HG02571 (cell line): ENCODE results near the gene EPHA7.

Source experiments
- ATAC-seq: cut with Tn5 transposase; IDR thresholded peaks from one replicate; pipeline ENCODE4 v1.9.1; 2021; ENCODE audit warnings: mild to moderate bottlenecking, moderate library complexity; ENCODE audit not compliant: unreplicated experiment

EPHA7 gene

DNA sequence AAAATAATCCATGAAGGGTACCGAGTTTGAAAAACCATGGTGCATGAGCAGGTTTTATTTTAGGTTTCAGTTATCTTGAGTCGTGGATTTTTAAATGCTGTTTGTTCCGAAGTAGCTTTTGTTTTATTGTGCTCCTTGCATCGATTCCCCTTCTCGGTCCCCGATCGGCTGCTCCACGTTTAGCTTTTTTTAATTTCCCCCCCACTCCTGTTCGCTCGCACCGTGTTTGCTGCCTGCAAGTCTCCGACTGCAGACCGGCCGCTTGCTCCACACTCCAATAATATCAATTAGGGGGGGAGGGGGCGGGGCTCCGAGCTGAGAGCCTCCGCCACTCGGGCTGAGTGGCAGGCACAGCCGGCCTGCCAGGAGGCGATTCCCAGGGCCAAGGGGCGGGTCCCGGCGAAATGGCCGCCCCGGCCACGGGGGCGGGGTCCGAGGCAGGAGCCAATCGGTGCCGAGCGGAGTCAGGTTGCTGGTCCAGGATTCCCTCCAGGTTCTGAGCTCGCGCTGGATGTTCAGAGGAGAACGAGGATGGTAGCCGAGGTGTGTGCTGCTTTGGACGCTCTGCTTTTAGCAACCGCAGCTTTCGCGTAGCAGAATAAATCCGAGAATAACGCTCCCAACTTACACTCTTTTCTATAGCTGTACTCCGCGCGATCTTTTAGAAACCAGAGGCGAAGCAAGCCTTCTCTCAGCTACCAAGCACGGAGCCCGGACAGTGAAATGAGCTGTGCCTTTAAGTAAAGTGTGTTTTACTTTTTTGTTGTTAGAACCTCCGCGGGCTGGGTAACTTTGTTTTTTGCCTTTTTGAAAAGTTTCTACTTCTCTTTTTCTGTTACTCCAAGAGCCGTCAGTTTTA is at the start of gene EPHA7:
EPHA7 (minus strand) TSS at position 256 of the 859 bp plus-strand sequence; CDS start at position 38, 218 bp downstream.
- peak; percentile 79 for ATAC-seq

DNA sequence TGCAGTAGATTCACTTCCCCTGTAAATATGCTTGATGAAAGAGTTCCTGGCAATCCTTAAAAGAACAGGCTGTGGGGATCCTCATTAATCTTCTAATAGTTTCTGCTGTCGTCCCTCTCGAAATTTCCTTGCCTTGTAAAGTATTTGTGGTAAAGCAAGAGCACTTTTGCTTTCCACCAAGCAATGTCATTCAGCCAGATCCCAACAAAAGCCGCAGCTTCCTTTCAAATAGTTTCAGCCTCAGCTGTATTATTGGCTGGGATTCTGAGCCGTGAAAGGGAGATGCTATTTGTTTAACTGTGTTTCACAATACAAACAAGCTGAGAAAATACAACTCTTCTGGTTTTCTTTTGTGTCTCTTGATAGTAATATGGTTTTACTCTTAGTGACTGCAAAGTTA is 48.9 kb upstream of the EPHA7 start:
- no peak for ATAC-seq

DNA sequence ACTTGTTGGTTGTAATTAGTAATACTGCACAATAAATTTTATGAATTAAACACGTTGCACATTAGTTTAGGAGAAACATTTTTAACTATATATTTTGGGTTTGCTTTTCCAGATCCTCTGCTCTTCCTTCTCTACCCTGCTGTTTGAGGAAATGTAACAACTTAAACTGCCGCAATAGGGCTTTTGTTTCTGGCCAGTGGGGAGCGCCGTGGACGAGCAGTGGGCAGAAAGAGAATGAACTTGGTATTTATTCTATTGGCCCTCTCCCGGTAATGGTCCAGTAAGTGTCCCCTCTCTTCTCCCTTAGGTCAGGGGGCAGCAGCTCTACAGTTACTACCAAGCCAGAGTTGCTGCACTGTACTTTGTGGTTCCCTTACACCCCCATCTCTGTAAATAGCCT is 35.2 kb upstream of the EPHA7 start:
- ATAC-seq = no peak

DNA sequence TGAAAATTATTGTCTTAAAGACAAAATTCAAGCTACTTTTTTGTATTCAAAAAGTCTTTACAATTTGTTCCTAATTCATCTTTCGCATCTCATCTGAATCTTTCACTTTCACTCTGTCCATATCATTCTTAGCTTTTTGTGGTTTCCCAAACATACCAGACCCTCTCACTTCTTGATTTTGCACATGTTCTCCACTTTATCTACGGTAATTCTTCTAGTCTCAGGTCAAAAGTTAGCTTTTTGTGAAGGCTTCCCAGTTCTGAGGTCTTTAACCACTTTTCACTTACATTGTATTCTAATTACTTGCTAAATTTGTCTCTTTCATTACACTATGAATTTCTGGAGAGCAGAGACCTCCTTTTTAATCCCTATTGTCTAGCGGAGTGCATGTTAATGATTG is 34.6 kb upstream of the EPHA7 start:
- peak; percentile 58 for ATAC-seq

DNA sequence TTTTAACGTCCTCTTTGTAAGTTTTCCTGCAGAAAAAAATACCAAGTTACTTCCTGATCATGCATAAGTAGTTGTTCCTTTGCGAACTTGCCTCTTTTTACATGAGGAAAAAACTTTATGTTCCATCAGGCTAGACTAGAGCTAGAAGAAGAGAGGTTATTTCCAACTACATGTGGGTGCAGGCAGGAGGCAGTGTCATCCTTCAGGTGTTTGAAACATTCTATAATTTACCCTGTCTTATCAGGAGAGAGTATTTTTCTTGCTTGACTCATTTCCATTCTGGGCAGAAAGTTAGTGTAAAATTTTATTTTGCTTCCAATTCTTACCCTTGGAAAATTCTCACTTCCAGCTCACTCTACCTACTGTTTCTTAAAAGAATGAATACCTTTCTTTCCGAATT is 28.5 kb upstream of the EPHA7 start:
- ATAC-seq = no peak

DNA sequence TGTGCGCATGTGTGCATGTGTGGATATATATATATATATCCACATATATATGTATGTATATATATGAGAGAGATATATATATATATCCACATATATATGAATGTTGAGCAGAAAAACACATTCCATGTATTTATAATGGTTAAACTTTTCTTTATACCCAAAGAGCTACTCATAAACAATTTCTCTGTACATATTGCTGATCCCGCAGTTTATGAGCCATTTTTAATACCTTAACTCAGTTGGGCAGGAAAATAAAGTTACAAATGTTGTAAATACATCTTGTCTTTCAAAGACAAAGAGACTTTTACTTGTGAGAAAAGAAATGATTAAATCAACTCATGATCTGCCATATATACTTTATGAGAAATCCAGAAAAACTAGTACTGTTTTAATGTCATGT is 18.1 kb upstream of the EPHA7 start:
- no peak for ATAC-seq

DNA sequence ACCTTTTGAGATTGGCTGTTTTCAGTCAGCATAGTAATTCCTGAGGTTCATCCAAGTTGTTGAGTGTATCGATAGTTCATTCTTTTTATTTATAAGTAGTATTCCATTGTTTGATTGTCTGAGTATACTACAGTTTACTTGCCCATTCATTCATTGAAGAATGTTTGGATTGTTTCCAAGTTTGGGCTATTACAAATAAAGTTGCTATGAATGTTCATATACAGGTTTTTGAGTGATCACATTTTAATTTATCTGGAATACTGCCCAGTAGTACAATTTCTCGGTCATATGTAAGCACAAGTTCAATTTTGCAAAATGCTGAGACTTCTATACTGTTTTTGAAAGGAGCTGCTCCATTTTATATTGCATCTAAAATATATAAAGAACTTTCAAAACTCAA is 14.2 kb upstream of the EPHA7 start:
- ATAC-seq = no peak

DNA sequence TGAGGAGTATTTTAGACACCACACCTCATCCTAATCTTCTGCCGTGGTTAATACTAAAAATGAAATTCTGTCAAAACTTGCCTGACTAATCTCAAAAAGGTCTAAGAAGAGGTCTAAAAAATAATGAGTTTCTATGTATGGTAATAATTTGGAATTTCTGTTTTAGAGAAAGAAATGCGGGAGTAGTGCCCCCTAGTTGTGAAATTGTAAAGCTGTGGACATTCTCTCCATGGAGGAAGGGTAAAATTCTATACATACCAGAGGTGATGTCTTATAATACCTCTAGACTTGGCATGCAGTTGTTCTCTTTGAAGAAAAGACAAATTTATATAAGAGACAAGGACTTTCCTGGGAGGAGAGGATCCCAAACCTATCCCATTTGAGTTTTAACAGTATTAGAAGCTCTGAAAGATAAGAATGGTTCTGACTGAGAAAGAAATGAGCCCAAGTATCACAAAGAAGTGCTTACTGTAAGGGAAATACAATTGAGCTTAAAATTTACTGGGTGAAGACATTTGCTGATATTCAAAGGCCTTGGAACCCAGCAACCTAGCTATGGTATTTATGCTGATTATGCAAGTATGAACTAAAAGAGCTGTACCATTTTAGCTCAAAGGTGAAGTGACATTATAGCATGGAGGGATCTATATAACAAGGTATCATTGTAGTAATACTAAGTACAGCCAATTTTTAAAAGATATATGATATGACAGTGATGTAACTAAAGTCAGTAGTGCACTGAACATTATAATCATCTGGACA is 5.1 kb upstream of the EPHA7 start:
- ATAC-seq = no peak

DNA sequence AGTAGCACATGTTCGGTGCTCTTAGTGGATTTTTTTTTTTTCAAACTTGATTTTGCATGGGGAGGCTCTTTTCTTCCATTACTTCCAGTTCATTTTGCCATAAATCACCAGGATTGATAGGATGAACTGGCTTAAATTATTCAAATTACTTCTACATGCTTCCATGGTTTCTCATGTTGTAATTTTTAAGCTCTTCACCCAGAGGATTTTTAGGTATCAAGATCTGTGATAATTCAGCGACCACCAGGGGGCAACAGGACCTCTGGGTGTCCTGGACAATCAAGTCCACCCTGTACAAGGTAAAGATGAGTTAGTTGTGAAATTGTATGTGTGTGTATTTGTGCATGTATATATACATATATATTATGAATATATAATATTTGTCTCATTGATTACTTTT is 4.2 kb upstream of the EPHA7 start:
- ATAC-seq = no peak

DNA sequence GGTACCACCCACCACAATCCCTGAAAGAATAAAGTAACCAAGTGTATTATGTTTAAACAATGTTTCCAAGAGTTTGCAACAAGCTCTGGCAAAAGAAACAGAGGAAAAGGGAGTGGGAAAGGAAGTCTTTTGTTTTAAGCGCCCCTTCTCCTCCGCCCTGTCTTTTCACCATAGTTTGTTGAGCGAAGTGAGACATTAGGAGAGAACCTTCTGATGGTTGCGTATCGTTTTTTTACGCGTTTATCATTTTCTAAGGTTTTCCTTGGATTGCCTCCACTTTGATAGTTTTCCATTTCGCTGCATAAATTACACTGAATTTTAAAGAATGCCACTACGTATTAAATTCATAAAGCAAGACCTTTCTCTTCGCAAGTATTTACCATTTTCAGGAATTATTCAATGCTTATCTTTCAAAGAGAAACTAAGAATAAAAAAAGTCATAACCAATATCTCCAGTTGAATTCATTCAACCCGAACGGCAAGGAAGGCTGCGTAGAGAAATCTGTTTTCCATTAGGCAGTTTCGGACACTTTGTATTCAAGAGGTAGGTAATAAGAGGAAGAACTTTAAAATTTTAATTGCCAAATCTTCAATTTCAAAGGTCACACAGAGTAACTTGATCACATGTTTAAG is 920 bp upstream of the EPHA7 start:
- no peak for ATAC-seq

DNA sequence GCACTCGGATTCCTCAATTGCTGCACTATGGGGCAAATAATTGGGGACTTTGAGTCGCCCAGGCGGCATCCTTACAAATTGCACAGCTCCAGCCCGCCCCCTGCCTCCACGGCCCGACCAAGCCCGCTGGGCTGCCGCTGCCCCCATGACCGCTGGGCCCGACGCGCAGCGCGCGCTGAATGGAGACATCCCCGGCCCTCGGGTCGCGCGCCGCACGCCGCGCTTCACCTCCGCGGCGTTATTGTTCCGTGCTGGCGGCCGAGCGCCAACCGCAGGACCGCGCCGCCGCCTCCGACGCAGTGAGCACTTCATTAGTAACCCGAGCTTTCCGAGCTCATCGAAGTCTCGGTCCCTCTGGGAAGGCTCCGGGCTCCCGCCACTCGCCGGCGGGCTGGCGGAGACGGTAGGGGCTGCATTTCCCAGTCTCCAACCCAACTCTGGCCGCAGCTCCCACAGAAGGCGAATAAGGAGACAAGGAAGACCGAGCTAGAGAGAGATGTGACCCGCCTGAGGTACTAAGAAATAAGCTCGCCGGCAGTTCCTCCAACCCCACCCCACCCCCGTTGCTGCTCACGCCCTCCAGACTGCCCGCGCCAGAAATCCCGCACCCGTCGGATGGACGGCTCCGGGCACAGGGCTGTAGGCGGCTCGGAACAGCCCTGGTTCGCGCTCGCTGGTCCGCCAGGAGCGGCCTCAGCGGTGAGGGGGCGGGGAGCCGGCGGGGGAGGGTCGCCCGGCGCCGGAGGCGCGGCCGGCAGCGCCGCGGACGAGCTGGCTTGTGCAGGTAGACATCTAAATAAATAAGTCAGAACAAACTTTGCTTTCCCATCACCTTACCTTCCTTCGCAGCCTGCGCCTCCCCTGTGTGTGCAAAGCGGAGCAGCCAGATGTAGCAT is 703 bp downstream of the EPHA7 start:
- no peak for ATAC-seq

DNA sequence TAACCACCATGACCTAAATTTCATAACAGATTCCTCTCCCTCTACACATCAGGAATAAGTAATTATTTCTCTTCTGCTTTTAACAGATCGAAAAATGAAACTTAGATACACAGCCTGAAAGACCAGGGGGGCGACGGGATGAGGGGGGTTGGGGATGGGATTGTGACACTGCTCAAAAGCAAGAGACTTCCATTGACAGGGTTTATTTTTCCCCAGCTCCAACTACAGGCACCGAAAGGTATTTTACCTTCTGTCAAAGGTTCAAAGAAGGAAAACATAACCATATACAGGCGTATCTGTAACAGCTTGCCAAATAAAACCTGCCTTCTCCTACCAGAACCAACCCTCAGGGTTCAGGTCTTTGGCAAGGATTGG is 1.3 kb downstream of the EPHA7 start:
- ATAC-seq = no peak

DNA sequence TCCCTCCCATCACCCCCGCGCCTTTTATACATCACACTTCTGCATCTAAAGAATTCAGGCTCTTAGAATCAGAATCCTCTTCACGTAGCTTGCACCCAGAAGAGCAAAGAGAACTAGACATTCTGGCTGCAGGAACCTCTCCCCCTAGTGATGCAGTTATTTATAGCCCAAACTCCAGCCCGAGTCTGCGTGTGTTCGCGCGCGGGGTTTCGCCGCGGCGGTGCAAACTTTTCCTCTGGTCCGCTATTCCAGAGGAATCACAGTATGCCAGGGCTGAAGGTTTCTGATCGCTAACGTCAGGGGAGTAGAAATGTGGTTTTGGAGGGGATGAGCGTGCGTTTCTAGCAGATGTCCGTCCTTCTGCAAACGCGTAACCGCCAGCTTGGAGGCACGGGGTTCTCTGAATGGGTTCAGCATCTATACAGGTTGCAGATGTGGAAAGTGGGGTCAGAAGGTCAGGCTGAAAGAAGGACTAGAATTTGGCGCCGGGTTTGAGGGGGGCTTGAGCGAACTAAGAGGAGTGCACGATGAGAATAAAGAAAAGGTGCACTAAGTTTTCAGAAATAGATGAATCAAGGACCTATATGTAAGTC is 1.8 kb downstream of the EPHA7 start:
- no peak for ATAC-seq

DNA sequence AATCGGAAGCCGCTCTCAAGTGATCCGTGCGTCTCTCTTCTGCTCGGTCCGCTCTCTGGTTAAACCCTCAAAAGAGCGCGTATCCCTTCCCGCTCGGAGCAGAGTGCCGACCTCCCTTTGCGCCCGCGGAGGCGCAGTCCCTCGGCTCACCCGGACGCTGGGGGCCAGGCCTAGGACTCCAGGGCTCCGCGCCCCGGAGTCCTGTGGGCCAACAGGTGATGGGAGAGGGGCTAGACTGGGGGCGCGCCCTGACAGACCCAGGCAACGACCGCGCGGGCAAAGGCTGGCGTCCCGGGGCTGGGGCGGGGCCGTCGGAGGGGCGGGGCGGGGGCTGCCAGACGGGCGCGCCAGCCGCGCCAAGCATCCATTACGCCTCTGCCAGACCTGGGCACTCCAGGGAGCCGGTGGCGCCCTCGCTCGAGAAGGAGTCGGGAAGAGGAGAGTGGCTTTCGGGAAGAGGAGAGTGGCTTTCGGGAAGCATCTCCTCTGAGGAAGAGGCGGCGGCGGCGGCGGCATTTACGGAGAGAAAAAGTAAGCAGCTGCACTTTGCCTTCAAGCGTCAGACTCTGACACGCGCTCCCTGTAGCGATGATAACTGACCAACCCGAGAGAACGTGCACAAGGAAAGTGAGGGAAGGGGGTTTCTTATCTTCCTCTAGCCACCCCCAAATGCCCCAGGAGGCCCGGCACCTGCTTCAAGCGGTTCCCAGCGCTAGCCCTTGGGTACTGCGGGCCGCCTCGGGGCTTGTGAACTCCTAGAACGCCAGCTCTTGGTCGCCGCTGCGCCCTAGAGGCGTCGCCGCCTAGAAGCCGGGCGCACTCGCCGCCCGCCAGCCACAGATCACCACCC is 2.6 kb downstream of the EPHA7 start:
- ATAC-seq = no peak

DNA sequence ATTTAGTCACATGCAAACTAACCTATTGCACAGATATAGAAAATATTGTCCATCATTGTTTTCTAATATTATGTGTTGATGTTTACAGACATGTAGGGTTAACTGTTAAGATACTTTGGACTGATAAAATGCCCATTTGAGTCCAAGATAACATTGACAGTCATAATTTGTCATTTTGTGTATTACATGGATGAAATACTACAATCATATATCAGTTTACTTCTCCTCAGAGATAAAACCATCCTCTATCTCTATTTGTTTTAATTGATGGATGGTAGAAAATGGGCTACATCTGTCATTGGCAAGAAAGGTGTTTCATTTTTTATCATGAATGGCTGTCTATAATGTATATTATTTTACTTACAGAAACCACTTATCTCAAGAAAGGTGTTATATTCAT is 6.2 kb downstream of the EPHA7 start:
- ATAC-seq = no peak

DNA sequence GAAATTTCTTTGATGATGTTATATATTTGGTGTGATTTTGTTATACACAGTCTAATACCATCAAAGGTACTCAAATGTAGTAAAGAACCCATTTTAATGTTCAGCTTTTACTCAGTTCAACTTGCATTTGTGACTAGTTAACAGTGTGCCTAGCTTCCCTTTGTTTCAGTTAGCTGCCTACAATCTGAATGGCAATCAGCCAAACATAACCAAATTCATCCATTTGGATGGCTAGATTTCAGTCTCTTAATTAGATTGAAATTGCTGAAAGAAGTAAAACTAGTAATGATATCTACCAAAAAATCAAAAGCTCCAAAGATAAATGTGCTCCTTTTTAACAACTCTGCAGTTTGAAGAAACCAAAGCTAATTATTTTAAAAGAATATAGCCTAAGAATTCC is 6.9 kb downstream of the EPHA7 start:
- ATAC-seq = no peak

DNA sequence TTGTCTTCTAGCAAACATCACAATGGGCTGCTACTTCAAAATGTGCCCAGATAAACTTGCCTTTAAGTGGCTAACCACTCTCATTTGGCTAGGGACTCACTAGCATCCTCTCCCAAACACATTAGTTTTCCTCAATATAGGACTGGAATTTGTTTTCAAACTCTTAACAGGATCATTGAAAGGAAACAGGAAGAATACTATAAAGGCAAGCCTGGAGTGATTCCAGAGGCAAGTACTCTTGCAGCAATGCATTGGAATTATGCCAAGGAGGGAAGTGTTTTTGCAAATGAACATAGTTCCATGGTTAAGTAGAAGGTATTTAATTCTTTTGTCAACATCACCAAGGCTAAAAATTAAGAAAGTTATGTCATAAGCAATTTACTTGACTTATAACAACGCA is 12.2 kb downstream of the EPHA7 start:
- no peak for ATAC-seq

DNA sequence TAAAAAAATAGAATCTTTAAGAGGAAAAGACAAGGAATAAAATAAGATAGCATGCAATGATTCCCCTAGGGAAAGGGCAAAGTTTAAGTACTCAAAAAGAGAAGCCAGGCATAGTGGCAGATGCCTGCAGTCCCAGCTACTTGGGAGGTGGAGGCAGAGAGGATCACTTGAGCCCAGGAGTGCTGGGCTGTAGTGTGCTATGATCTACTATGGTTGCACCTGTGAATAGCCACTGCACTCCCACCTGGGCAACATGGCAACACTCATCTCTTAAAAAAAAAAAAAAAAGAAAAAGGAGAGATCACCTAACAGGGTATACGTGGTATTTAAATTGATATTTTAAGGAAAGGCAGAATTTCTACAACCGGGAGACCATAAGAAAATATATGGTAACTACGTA is 16.0 kb downstream of the EPHA7 start:
- ATAC-seq = no peak

DNA sequence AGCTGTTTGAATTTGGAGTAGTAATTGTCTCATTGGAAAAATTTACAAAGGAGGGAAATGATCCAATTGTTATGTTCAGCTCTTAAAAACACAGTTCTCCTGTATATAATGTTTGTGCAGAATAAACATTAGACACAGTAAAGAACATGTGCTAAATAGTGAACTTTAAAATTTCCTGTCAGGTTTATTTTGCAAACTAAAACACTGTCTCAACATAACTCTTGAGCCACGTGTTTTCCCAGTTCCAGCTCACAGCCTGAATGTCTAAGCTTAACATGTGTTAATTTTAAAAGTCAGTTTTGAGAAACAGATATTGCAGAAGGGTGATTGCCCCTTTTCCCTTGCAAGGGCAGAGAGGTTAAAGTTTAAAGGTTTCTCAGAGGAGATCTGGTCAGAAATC is 20.6 kb downstream of the EPHA7 start:
- no peak for ATAC-seq

DNA sequence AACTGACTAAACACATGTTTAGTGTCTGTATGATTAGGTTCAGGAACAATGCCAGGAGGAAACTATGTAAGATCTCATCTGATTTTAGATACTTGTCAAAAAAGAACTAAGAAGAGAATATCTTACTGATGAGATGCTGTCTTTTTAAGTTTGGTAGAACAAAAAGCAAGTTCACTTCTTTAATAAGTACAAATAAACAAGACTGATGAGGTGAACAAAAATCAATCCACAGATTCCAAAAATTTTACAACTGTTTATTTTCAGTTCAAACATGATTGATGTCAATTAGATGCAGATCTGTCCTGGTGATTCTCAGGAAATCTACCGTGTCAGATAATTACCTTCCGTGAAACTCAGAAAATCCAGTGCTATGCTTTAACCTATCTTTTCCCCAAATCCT is 24.9 kb downstream of the EPHA7 start:
- ATAC-seq = no peak
